ENCODE data around the gene OBSL1.

OBSL1 gene

GRCh38 chr2:219536425-219536824, 34.9 kb downstream of the OBSL1 start:
- Histone ChIP-seq H3K36me3 (ENCODE audit: control insufficient read depth in 1 of 2, insufficient read depth in 2 of 2, low read length in 2 of 2) (peaks cover 9 to 10% of the 10 kb centered on the region in 2 donors), H3K4me1 (ENCODE audit: control insufficient read depth in 1 of 2, insufficient read depth in 2 of 2, low read length in 2 of 2) (peaks cover 0 to 8% of the 10 kb centered on the region in 2 donors), H3K9me3 (ENCODE audit: control insufficient read depth in 1 of 2, low read length in 2 of 2) (no peaks in the 10 kb centered on the region), H3K27me3 (ENCODE audit: low read depth, low read length) (no peaks in the 10 kb centered on the region), H3K4me3 (ENCODE audit: low read depth in 1 of 2, low read length in 2 of 2) (no peak overlapping the region), H3K27ac (ENCODE audit: low read length) (no peak overlapping the region)

- H3K4me1 ChIP-seq (ENCODE audit: control insufficient read depth in 1 of 2, insufficient read depth in 2 of 2, low read length in 2 of 2) = peaks cover 0 to 13% of the 10 kb centered on the region in 2 donors
- H3K27ac ChIP-seq (ENCODE audit: low read length) = no peak overlapping the region
- H3K27me3 ChIP-seq (ENCODE audit: low read depth, low read length) = peaks cover 13% of the 10 kb centered on the region
- H3K36me3 ChIP-seq (ENCODE audit: control insufficient read depth in 1 of 2, insufficient read depth in 2 of 2, low read length in 2 of 2) = no peaks in the 10 kb centered on the region
- H3K4me3 ChIP-seq (ENCODE audit: low read depth in 1 of 2, low read length in 2 of 2) = no peak overlapping the region
- no peaks in the 10 kb centered on the region for H3K9me3 ChIP-seq (ENCODE audit: control insufficient read depth in 1 of 2, low read length in 2 of 2)
These were observed 37.2 kb downstream of the OBSL1 start for GRCh38 chr2:219533930-219534661.

GRCh38 chr2:219532378-219532649, 39.0 kb downstream of the OBSL1 start:
- Histone ChIP-seq H3K4me3 (ENCODE audit: low read depth in 1 of 2, low read length in 2 of 2) (no peak overlapping the region), H3K4me1 (ENCODE audit: control insufficient read depth in 1 of 2, insufficient read depth in 2 of 2, low read length in 2 of 2) (peaks cover 0 to 7% of the 10 kb centered on the region in 2 donors), H3K9me3 (ENCODE audit: control insufficient read depth in 1 of 2, low read length in 2 of 2) (no peaks in the 10 kb centered on the region), H3K27ac (ENCODE audit: low read length) (no peak overlapping the region), H3K27me3 (ENCODE audit: low read depth, low read length) (peaks cover 16% of the 10 kb centered on the region), H3K36me3 (ENCODE audit: control insufficient read depth in 1 of 2, insufficient read depth in 2 of 2, low read length in 2 of 2) (no peaks in the 10 kb centered on the region)

- H3K27me3 ChIP-seq (ENCODE audit: low read depth, low read length) = peaks cover 22% of the 10 kb centered on the region
- H3K27ac ChIP-seq (ENCODE audit: low read length) = no peak overlapping the region
- H3K4me3 ChIP-seq (ENCODE audit: low read depth in 1 of 2, low read length in 2 of 2) = no peak overlapping the region
These were observed 39.5 kb downstream of the OBSL1 start for GRCh38 chr2:219531639-219532377.

GRCh38 chr2:219530048-219530963, 41.0 kb downstream of the OBSL1 start:
- H3K36me3 ChIP-seq (ENCODE audit: control insufficient read depth in 1 of 2, insufficient read depth in 2 of 2, low read length in 2 of 2) = no peaks in the 10 kb centered on the region
- H3K4me3 ChIP-seq (ENCODE audit: low read depth in 1 of 2, low read length in 2 of 2) = peak overlapping the region in 1 of 2 donors; percentile 44
- peaks cover 29% of the 10 kb centered on the region for H3K27me3 ChIP-seq (ENCODE audit: low read depth, low read length)
- peaks cover 0 to 7% of the 10 kb centered on the region in 2 donors for H3K4me1 ChIP-seq (ENCODE audit: control insufficient read depth in 1 of 2, insufficient read depth in 2 of 2, low read length in 2 of 2)
- H3K27ac ChIP-seq (ENCODE audit: low read length) = no peak overlapping the region
- H3K9me3 ChIP-seq (ENCODE audit: control insufficient read depth in 1 of 2, low read length in 2 of 2) = no peaks in the 10 kb centered on the region

More at GRCh38 chr2:219531639-219532377, 39.5 kb downstream of the OBSL1 start:
- Histone ChIP-seq H3K36me3 (ENCODE audit: control insufficient read depth in 1 of 2, insufficient read depth in 2 of 2, low read length in 2 of 2) (no peaks in the 10 kb centered on the region), H3K9me3 (ENCODE audit: control insufficient read depth in 1 of 2, low read length in 2 of 2) (no peaks in the 10 kb centered on the region), H3K4me1 (ENCODE audit: control insufficient read depth in 1 of 2, insufficient read depth in 2 of 2, low read length in 2 of 2) (peaks cover 0 to 7% of the 10 kb centered on the region in 2 donors)

- Histone ChIP-seq H3K9me3 (ENCODE audit: control insufficient read depth in 1 of 2, low read length in 2 of 2) (no peaks in the 10 kb centered on the region), H3K36me3 (ENCODE audit: control insufficient read depth in 1 of 2, insufficient read depth in 2 of 2, low read length in 2 of 2) (no peaks in the 10 kb centered on the region), H3K27me3 (ENCODE audit: low read depth, low read length) (peaks cover 55% of the 10 kb centered on the region), H3K27ac (ENCODE audit: low read length) (no peak overlapping the region), H3K4me1 (ENCODE audit: control insufficient read depth in 1 of 2, insufficient read depth in 2 of 2, low read length in 2 of 2) (peaks cover 0 to 17% of the 10 kb centered on the region in 2 donors), H3K4me3 (ENCODE audit: low read depth in 1 of 2, low read length in 2 of 2) (no peak overlapping the region)
These were observed 43.9 kb downstream of the OBSL1 start for GRCh38 chr2:219527472-219527871.

- Histone ChIP-seq H3K27ac (ENCODE audit: low read length) (no peak overlapping the region), H3K4me1 (ENCODE audit: control insufficient read depth in 1 of 2, insufficient read depth in 2 of 2, low read length in 2 of 2) (peaks cover 0 to 19% of the 10 kb centered on the region in 2 donors), H3K27me3 (ENCODE audit: low read depth, low read length) (peaks cover 56% of the 10 kb centered on the region)
These were observed 44.3 kb downstream of the OBSL1 start for GRCh38 chr2:219527076-219527394.

GRCh38 chr2:219526320-219527075, 44.8 kb downstream of the OBSL1 start:
- H3K36me3 ChIP-seq (ENCODE audit: control insufficient read depth in 1 of 2, insufficient read depth in 2 of 2, low read length in 2 of 2) = no peaks in the 10 kb centered on the region
- no peaks in the 10 kb centered on the region for H3K9me3 ChIP-seq (ENCODE audit: control insufficient read depth in 1 of 2, low read length in 2 of 2)
- peaks cover 0 to 24% of the 10 kb centered on the region in 2 donors for H3K4me1 ChIP-seq (ENCODE audit: control insufficient read depth in 1 of 2, insufficient read depth in 2 of 2, low read length in 2 of 2)
- no peak overlapping the region for H3K4me3 ChIP-seq (ENCODE audit: low read depth in 1 of 2, low read length in 2 of 2)
- H3K27me3 ChIP-seq (ENCODE audit: low read depth, low read length) = peaks cover 60% of the 10 kb centered on the region
- H3K27ac ChIP-seq (ENCODE audit: low read length) = no peak overlapping the region

More at GRCh38 chr2:219527076-219527394, 44.3 kb downstream of the OBSL1 start:
- no peaks in the 10 kb centered on the region for H3K9me3 ChIP-seq (ENCODE audit: control insufficient read depth in 1 of 2, low read length in 2 of 2)
- H3K36me3 ChIP-seq (ENCODE audit: control insufficient read depth in 1 of 2, insufficient read depth in 2 of 2, low read length in 2 of 2) = no peaks in the 10 kb centered on the region
- no peak overlapping the region for H3K4me3 ChIP-seq (ENCODE audit: low read depth in 1 of 2, low read length in 2 of 2)

GRCh38 chr2:219525533-219526232, 45.7 kb downstream of the OBSL1 start:
- H3K4me1 ChIP-seq (ENCODE audit: control insufficient read depth in 1 of 2, insufficient read depth in 2 of 2, low read length in 2 of 2) = peaks cover 0 to 28% of the 10 kb centered on the region in 2 donors
- H3K27me3 ChIP-seq (ENCODE audit: low read depth, low read length) = peaks cover 67% of the 10 kb centered on the region
- no peak overlapping the region for H3K4me3 ChIP-seq (ENCODE audit: low read depth in 1 of 2, low read length in 2 of 2)
- no peaks in the 10 kb centered on the region for H3K36me3 ChIP-seq (ENCODE audit: control insufficient read depth in 1 of 2, insufficient read depth in 2 of 2, low read length in 2 of 2)
- no peak overlapping the region for H3K27ac ChIP-seq (ENCODE audit: low read length)
- no peaks in the 10 kb centered on the region for H3K9me3 ChIP-seq (ENCODE audit: control insufficient read depth in 1 of 2, low read length in 2 of 2)

GRCh38 chr2:219524817-219525216, 46.5 kb downstream of the OBSL1 start:
- no peak overlapping the region for H3K4me3 ChIP-seq (ENCODE audit: low read depth in 1 of 2, low read length in 2 of 2)
- H3K27ac ChIP-seq (ENCODE audit: low read length) = no peak overlapping the region
- peaks cover 0 to 25% of the 10 kb centered on the region in 2 donors for H3K4me1 ChIP-seq (ENCODE audit: control insufficient read depth in 1 of 2, insufficient read depth in 2 of 2, low read length in 2 of 2)
- H3K9me3 ChIP-seq (ENCODE audit: control insufficient read depth in 1 of 2, low read length in 2 of 2) = no peaks in the 10 kb centered on the region
- H3K27me3 ChIP-seq (ENCODE audit: low read depth, low read length) = peaks cover 68% of the 10 kb centered on the region
- H3K36me3 ChIP-seq (ENCODE audit: control insufficient read depth in 1 of 2, insufficient read depth in 2 of 2, low read length in 2 of 2) = no peaks in the 10 kb centered on the region

Measured in muscle layer of duodenum (tissue), 2 donors.